ENCODE data around the gene CHAC1.

- TF ChIP-seq CTCF (IDR thresholded peaks at IDR 0.05; ENCODE audit: insufficient read depth, low read length): no peak
- TF ChIP-seq POLR2AphosphoS5 (IDR thresholded peaks at IDR 0.05; ENCODE audit: low read depth): no peak
- no peak for TF ChIP-seq REST (IDR thresholded peaks at IDR 0.05; ENCODE audit: insufficient replicate concordance, low read depth)
Measured at GRCh38 chr15:40953713-40954074, 423 bp downstream of the CHAC1 start.

Data from HL-60 (cell line).